HCT116 (cell line): ENCODE results near the gene ARTN. TPM values are rescaled to one million over a fixed set of nuclear protein-coding genes. Genes with fewer than 3 reads are reported as not detected.

Experiments
- ATAC-seq: fragments of 200-7000 bp; cut with Tn5 transposase; 2 replicates; pipeline ENCODE4 v1.9.1; 2020; ENCODE audit warnings: mild to moderate bottlenecking, moderate library complexity
- BruUV-seq: library from RNA; stranded (reverse); fragments of 400-500 nt; replicated peaks from 2 replicates; lab custom pipeline; 2021; lab: Mats Ljungman, UMichigan
- CTCF ChIA-PET: fragments of 300-600 bp; sonication (Branson Sonifier 250); formaldehyde crosslinking; loops from one replicate; lab custom pipeline; 2021; ENCODE audit warnings: antibody characterized with exemption; lab: Charles Lee
- POLR2A ChIA-PET: fragments of 300-600, 350-600 bp; sonication (Branson Sonifier 250); formaldehyde crosslinking; loops from one replicate; lab custom pipeline; 2021; ENCODE audit warnings: antibody characterized with exemption; lab: Charles Lee
- RAD21 ChIA-PET, 2 experiments: fragments of 300-600 bp; sonication (Branson Sonifier 250); formaldehyde crosslinking; loops; one replicate each; lab custom pipeline; 2023; ENCODE audit warnings: low total read pairs in 2 of 2; ENCODE audit not compliant: uncharacterized antibody in 2 of 2, unreplicated experiment in 2 of 2, low non-redundant PET in 1 of 2; lab: Charles Lee
- DNase-seq: peaks from one replicate; pipeline ENCODE4 v3.0.0-alpha.2; 2010; ENCODE audit warnings: low read depth, low spot score
- H2AFZ ChIP-seq: fragments of 200-600 bp; shearing (Covaris generic), sonication (generic); 2 replicates; pipeline ENCODE4 v1.6.1; 2017; ENCODE audit warnings: low read depth, mixed run types, mixed read lengths, antibody characterized with exemption, low read length; ENCODE audit not compliant: poor library complexity, severe bottlenecking
- H3K27ac ChIP-seq: 2 replicates; pipeline ENCODE4 v1.5.1; 2012; ENCODE audit warnings: low read depth, low read length
- H3K27me3 ChIP-seq: fragments of 200-600 bp; sonication (generic); 2 replicates; pipeline ENCODE4 v1.6.1; 2016; ENCODE audit warnings: mixed run types, low read length, mixed read lengths; ENCODE audit not compliant: insufficient read depth
- H3K36me3 ChIP-seq, 2 experiments: fragments of 200-500 bp in 1 of 2; fragments of 200-600 bp in 1 of 2; sonication (Bioruptor generic) in 1 of 2; sonication (generic) in 1 of 2; 2 replicates each; pipeline versions ENCODE4 v1.5.1 to v1.6.1; 2014 to 2016; ENCODE audit warnings: low read length in 2 of 2, inconsistent platforms in 1 of 2, mixed read lengths in 1 of 2, mixed run types in 1 of 2; ENCODE audit not compliant: insufficient read depth in 2 of 2, control insufficient read depth in 1 of 2
- H3K4me1 ChIP-seq, 2 experiments: fragments of 200-600 bp in 1 of 2; sonication (generic) in 1 of 2; 2 replicates each; pipeline versions ENCODE4 v1.5.1 to v1.6.1; 2012 to 2017; ENCODE audit warnings: low read length in 2 of 2, inconsistent platforms in 1 of 2, mild to moderate bottlenecking in 1 of 2, mixed read lengths in 1 of 2, mixed run types in 1 of 2, moderate library complexity in 1 of 2; ENCODE audit not compliant: insufficient read depth in 2 of 2, control insufficient read depth in 1 of 2
- H3K4me2 ChIP-seq: fragments of 200-600 bp; sonication (generic); 2 replicates; pipeline ENCODE4 v1.6.1; 2017; ENCODE audit warnings: mixed run types, low read length, mixed read lengths
- H3K4me3 ChIP-seq, 2 experiments: fragments of 200-600 bp in 1 of 2; sonication (generic) in 1 of 2; replicated peaks in 1 of 2; 2 replicates each; pipeline ENCODE4 v1.5.1; 2011 to 2016; ENCODE audit warnings: low read length in 2 of 2, control low read depth in 1 of 2, low read depth in 1 of 2, mild to moderate bottlenecking in 1 of 2, mixed read lengths in 1 of 2, mixed run types in 1 of 2
- H3K79me2 ChIP-seq: fragments of 200-600 bp; sonication (generic); 2 replicates; pipeline ENCODE4 v1.6.1; 2017; ENCODE audit warnings: mild to moderate bottlenecking, mixed run types, low read length, moderate library complexity, mixed read lengths; ENCODE audit not compliant: insufficient read depth
- H3K9ac ChIP-seq: fragments of 200-600 bp; sonication (generic); 2 replicates; pipeline ENCODE4 v1.6.1; 2016; ENCODE audit warnings: low read length, mixed read lengths
- H3K9me2 ChIP-seq: fragments of 200-600 bp; sonication (generic), shearing (Covaris generic); 2 replicates; pipeline ENCODE4 v1.6.1; 2017; ENCODE audit warnings: mixed run types, mild to moderate bottlenecking, moderate library complexity; ENCODE audit not compliant: insufficient read depth
- H3K9me3 ChIP-seq, 2 experiments: fragments of 200-500 bp in 1 of 2; fragments of 200-600 bp in 1 of 2; sonication (Bioruptor generic) in 1 of 2; sonication (generic) in 1 of 2; 2 replicates each; pipeline ENCODE4 v1.6.1; 2014 to 2017; ENCODE audit warnings: low read length in 2 of 2, mixed read lengths in 2 of 2, inconsistent platforms in 1 of 2, low read depth in 1 of 2, mild to moderate bottlenecking in 1 of 2, mixed run types in 1 of 2, moderate library complexity in 1 of 2; ENCODE audit not compliant: control insufficient read depth in 1 of 2, insufficient read depth in 1 of 2
- H4K20me1 ChIP-seq: fragments of 200-600 bp; sonication (generic), shearing (Covaris generic); 2 replicates; pipeline ENCODE4 v1.6.1; 2017; ENCODE audit warnings: mixed run types, mild to moderate bottlenecking, moderate library complexity; ENCODE audit not compliant: insufficient read depth
- CEBPB ChIP-seq: IDR thresholded peaks from 2 replicates; pipeline ENCODE4 v1.6.1; 2012; ENCODE audit warnings: low read depth
- ELF1 ChIP-seq: IDR thresholded peaks from 2 replicates; pipeline ENCODE4 v1.6.1; 2012; ENCODE audit warnings: low read depth, borderline replicate concordance
- POLR2A ChIP-seq: IDR thresholded peaks from 2 replicates; pipeline ENCODE4 v1.7.0; 2011; ENCODE audit warnings: borderline replicate concordance; ENCODE audit not compliant: insufficient read depth, insufficient read length; ENCODE audit errors: extremely low read depth
- RAD21 ChIP-seq: IDR thresholded peaks from 2 replicates; pipeline ENCODE4 v1.6.1; 2012; ENCODE audit warnings: low read depth, mild to moderate bottlenecking
- TCF7L2 ChIP-seq: IDR thresholded peaks from 2 replicates; pipeline ENCODE4 v1.7.0; 2011; ENCODE audit warnings: borderline replicate concordance, inconsistent platforms; ENCODE audit not compliant: insufficient read depth, insufficient read length; ENCODE audit errors: extremely low read depth
- intact Hi-C: fragments of 100-400 bp; cut with micrococcal nuclease; formaldehyde crosslinking; loops from 2 replicates; pipeline ENCODE4 v1.10.0; 2022
- total RNA-seq: library from RNA; stranded (reverse); gene quantifications from one replicate; pipeline ENCODE4 v1.2.1, GENCODE V29; 2021; ENCODE audit not compliant: unreplicated experiment
- TF ChIP-seq, protein P1 (sequence below): IDR thresholded peaks from 2 replicates; pipeline ENCODE4 v1.6.1; 2011; ENCODE audit warnings: mild to moderate bottlenecking, low read length, moderate library complexity; ENCODE audit not compliant: insufficient replicate concordance; ENCODE audit errors: extremely low read depth

ARTN gene
- total RNA-seq, 1 experiment from 2014 or later = 36.4 TPM

DNA sequence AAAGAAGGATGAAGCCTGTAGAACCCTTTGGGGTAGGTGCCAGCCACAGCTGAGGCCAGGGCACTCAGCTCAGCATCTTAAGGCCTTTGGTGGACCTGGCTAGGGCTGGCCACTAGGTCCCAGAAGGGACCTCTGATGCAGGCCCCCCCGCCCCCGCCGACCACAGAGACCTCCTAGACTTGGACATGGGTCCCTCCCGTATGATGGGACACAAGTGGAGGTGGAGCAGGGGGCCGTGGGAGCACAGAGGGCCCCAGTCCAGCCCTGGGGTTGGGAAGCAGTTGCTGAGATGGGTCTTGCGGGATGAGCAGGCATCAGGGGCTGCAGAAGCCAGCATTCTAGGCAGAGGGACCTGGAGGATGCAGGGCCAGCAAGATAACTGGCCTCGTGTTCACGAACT lies 48.6 kb downstream of the ARTN start (continued):
- TF ChIP-seq, protein P1, sequence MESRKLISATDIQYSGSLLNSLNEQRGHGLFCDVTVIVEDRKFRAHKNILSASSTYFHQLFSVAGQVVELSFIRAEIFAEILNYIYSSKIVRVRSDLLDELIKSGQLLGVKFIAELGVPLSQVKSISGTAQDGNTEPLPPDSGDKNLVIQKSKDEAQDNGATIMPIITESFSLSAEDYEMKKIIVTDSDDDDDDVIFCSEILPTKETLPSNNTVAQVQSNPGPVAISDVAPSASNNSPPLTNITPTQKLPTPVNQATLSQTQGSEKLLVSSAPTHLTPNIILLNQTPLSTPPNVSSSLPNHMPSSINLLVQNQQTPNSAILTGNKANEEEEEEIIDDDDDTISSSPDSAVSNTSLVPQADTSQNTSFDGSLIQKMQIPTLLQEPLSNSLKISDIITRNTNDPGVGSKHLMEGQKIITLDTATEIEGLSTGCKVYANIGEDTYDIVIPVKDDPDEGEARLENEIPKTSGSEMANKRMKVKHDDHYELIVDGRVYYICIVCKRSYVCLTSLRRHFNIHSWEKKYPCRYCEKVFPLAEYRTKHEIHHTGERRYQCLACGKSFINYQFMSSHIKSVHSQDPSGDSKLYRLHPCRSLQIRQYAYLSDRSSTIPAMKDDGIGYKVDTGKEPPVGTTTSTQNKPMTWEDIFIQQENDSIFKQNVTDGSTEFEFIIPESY = no peak

DNA sequence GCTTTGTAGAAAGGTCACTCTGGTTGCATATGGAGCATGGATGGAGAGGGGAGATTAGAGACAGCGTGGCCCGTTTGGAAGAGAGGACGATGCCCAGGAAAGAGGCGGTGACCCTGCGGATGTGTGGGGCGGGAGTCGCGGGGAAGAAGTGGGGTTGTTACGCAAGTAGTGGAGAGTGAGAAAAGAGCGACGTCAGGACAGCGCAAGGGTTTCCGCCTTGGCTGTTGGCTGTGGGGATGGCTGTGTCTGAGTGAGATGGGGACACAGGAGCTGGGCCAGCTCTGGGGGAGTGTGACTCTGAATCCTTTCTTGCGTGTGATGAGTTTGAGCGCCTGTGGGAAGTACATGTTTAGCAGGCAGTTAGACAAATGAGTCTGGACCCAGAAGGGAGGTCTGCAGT lies 49.2 kb downstream of the ARTN start:
- no peak overlapping the region for H3K4me2 ChIP-seq
- no peak overlapping the region for H3K9ac ChIP-seq
- no peak for ATAC-seq
- H4K20me1 ChIP-seq = no peaks in the 10 kb centered on the region
- H3K4me3 ChIP-seq = no peak overlapping the region
- peaks cover 7 to 22% of the 10 kb centered on the region in 2 experiments; a peak in 3 of 4 replicates for H3K4me1 ChIP-seq
- H3K9me3 ChIP-seq = no peaks in the 10 kb centered on the region
- ChIA-PET POLR2A (no interaction called here), CTCF (no interaction called here)
- no peaks in the 10 kb centered on the region for H3K9me2 ChIP-seq
- intact Hi-C loops = no loop called here
- peaks cover 6 to 53% of the 10 kb centered on the region in 2 experiments; a peak in 2 of 4 replicates for H3K36me3 ChIP-seq
- H3K27me3 ChIP-seq = no peaks in the 10 kb centered on the region
- H3K27ac ChIP-seq = no peak overlapping the region
- TF ChIP-seq ELF1 (no peak), POLR2A (no peak), RAD21 (no peak), CEBPB (no peak), TCF7L2 (no peak)
- TF ChIP-seq, all 23 proteins: peak for 0
- BruUV-seq = no TSS peak
- Histone ChIP-seq H3K79me2 (peaks cover 51% of the 10 kb centered on the region), H2AFZ (no peak overlapping the region)
- no peak for DNase-seq
- RAD21 ChIA-PET = no interaction called here
